Measurements from ENCODE around the gene IDNK. TPM values are rescaled to one million over a fixed set of nuclear protein-coding genes. Genes with fewer than 3 reads are reported as not detected.

The IDNK gene
- polyA plus RNA-seq, 1 donor: 4.2 TPM

Other genes with a start within 250 kb of the IDNK start
- gene FRMD3, start 84.7 kb upstream of the IDNK start, polyA plus RNA-seq (ENCODE audit: insufficient read length): 15.4 TPM
- gene UBQLN1, start 84.8 kb downstream of the IDNK start, polyA plus RNA-seq (ENCODE audit: insufficient read length): 67.1 TPM
- 17.2 TPM for gene GKAP1, start 194.6 kb downstream of the IDNK start, polyA plus RNA-seq (ENCODE audit: insufficient read length)